HepG2 (cell line): ENCODE results near the gene CEP76. TPM values are rescaled to one million over a fixed set of nuclear protein-coding genes. Genes with fewer than 3 reads are reported as not detected.

ENCODE experiments used
- ATAC-seq: fragments of 200-7000 bp; cut with Tn5 transposase; 3 replicates; pipeline ENCODE4 v1.9.1; 2020; ENCODE audit warnings: mild to moderate bottlenecking, moderate library complexity
- BruUV-seq: library from RNA; stranded (reverse); fragments of 400-500 nt; replicated peaks from 2 replicates; lab custom pipeline; 2021; lab: Mats Ljungman, UMichigan
- CTCF ChIA-PET: fragments of 300-600 bp; formaldehyde crosslinking; extraction: SDS; loops from one replicate; lab custom pipeline; 2021; ENCODE audit warnings: low total read pairs, inconsistent platforms, low intra/inter-chr PET ratio; lab: Yijun Ruan, JAX
- POLR2A ChIA-PET: fragments of 350-600 bp; sonication (Branson Sonifier 250); formaldehyde crosslinking; loops from one replicate; lab custom pipeline; 2020; ENCODE audit warnings: antibody characterized with exemption, inconsistent platforms; lab: Yijun Ruan, JAX
- DNase-seq: peaks from one replicate; pipeline ENCODE4 v3.0.0-alpha.2; 2015; ENCODE audit warnings: low spot score
- FAIRE-seq: peaks from 3 replicates; lab custom pipeline; 2011; peaks lifted over from hg19 to GRCh38; lab: Jason Lieb, UNC
- H2AFZ ChIP-seq: one replicate; pipeline ENCODE4 v1.6.1; 2011; ENCODE audit warnings: low read length, inconsistent platforms
- H3K27ac ChIP-seq: fragments of 300-600 bp; 3 replicates; pipeline ENCODE4 v1.8.0; 2011; ENCODE audit warnings: mixed run types, mild to moderate bottlenecking, mixed read lengths, low read length, inconsistent platforms; ENCODE audit not compliant: insufficient read depth; ENCODE audit errors: extremely low read length
- H3K27me3 ChIP-seq, 2 experiments: fragments of 200-600 bp in 1 of 2; 2 replicates in 1 of 2; 3 replicates in 1 of 2; pipeline versions ENCODE4 v1.6.0 to v1.8.0; 2011; ENCODE audit warnings: low read length in 2 of 2, mild to moderate bottlenecking in 2 of 2, moderate library complexity in 2 of 2, inconsistent platforms in 1 of 2; ENCODE audit not compliant: insufficient read depth in 2 of 2, control insufficient read depth in 1 of 2
- H3K36me3 ChIP-seq, 2 experiments: fragments of 200-600 bp in 1 of 2; replicated peaks in 1 of 2; 2 replicates in 1 of 2; 3 replicates in 1 of 2; pipeline versions ENCODE4 v1.5.1 to v1.8.0; 2011; ENCODE audit warnings: low read length in 2 of 2, inconsistent platforms in 1 of 2; ENCODE audit not compliant: insufficient read depth in 2 of 2, control insufficient read depth in 1 of 2
- H3K4me1 ChIP-seq: 2 replicates; pipeline ENCODE4 v1.5.1; 2012; ENCODE audit warnings: low read length, inconsistent platforms; ENCODE audit not compliant: insufficient read depth
- H3K4me2 ChIP-seq: 2 replicates; pipeline ENCODE4 v1.6.0; 2011; ENCODE audit warnings: low read depth, low read length, inconsistent platforms
- H3K4me3 ChIP-seq, 3 experiments: fragments of 200-600 bp in 1 of 3; sonication (generic), shearing (Covaris generic) in 1 of 3; replicated peaks in 1 of 3; 2 replicates each; pipeline ENCODE4 v1.5.1; 2011 to 2016; ENCODE audit warnings: low read length in 3 of 3, inconsistent platforms in 2 of 3, low read depth in 2 of 3, mild to moderate bottlenecking in 2 of 3, control low read depth in 1 of 3, mixed read lengths in 1 of 3; ENCODE audit not compliant: insufficient read depth in 1 of 3
- H3K79me2 ChIP-seq: one replicate; pipeline ENCODE4 v1.6.1; 2011; ENCODE audit warnings: low read length, inconsistent platforms; ENCODE audit not compliant: insufficient read depth
- H3K9ac ChIP-seq: 2 replicates; pipeline ENCODE4 v1.6.0; 2011; ENCODE audit warnings: mild to moderate bottlenecking, low read depth, low read length, inconsistent platforms; ENCODE audit not compliant: insufficient read depth
- H3K9me3 ChIP-seq: 2 replicates; pipeline ENCODE4 v1.5.1; 2012; ENCODE audit warnings: mild to moderate bottlenecking, low read length
- H4K20me1 ChIP-seq: 2 replicates; pipeline ENCODE4 v1.6.0; 2011; ENCODE audit warnings: inconsistent platforms, mild to moderate bottlenecking, low read length, moderate library complexity; ENCODE audit not compliant: insufficient read depth
- KDM4B ChIP-seq: sonication (generic); formaldehyde crosslinking; IDR thresholded peaks from 2 replicates; pipeline ENCODE4 v1.4.0; 2020; ENCODE audit warnings: missing genetic modification reagents
- PTBP1 ChIP-seq: fragments of 200-400 bp; formaldehyde crosslinking; IDR thresholded peaks from 2 replicates; pipeline ENCODE4 v1.6.1; 2018; ENCODE audit warnings: low read length, low read depth; ENCODE audit not compliant: poor library complexity, severe bottlenecking
- RBAK ChIP-seq: sonication (generic); formaldehyde crosslinking; IDR thresholded peaks from 2 replicates; pipeline ENCODE4 v1.5.1; 2020; ENCODE audit warnings: mild to moderate bottlenecking, missing genetic modification reagents
- RXRB ChIP-seq: IDR thresholded peaks from 2 replicates; pipeline ENCODE4 v1.6.1; 2016; ENCODE audit warnings: borderline replicate concordance, missing genetic modification reagents, missing compliant biosample characterization
- SMC3 ChIP-seq: IDR thresholded peaks from 2 replicates; pipeline ENCODE4 v1.6.1; 2011; ENCODE audit warnings: low read length, improper control_type of control experiment
- SNRNP70 ChIP-seq: fragments of 200-400 bp; formaldehyde crosslinking; IDR thresholded peaks from 2 replicates; pipeline ENCODE4 v1.6.1; 2017; ENCODE audit warnings: mild to moderate bottlenecking, low read depth, low read length, moderate library complexity
- ZNF24 ChIP-seq: fragments of 450-650 bp; IDR thresholded peaks from 2 replicates; pipeline ENCODE4 v1.6.1; 2017; ENCODE audit warnings: antibody characterized with exemption, mild to moderate bottlenecking
- ZNF75D ChIP-seq: sonication (generic); formaldehyde crosslinking; IDR thresholded peaks from 2 replicates; pipeline ENCODE4 v1.8.1; 2023; ENCODE audit warnings: missing genetic modification reagents, mild to moderate bottlenecking, borderline replicate concordance
- WGBS: methylation state at CpG from one replicate; pipeline ENCODE4 v1.1.6; 2017; ENCODE audit warnings: low lambda C conversion rate; 5-methylcytosine and 5-hydroxymethylcytosine counted together
- in situ Hi-C: cut with HindIII; loops from 2 replicates; pipeline ENCODE4 v1.10.0; 2017; ENCODE audit warnings: low pct_unique_long_range_greater_than_20kb; ENCODE audit not compliant: extremely low pct_ligation_motif_present
- intact Hi-C: fragments of 100-400 bp; cut with micrococcal nuclease; formaldehyde crosslinking; loops from one replicate; pipeline ENCODE4 v1.10.0; 2022; ENCODE audit not compliant: unreplicated experiment
- polyA plus RNA-seq, 8 experiments: library from polyadenylated mRNA; depleted of rRNA in 3 of 8; stranded (reverse) in 7 of 8; unstranded in 1 of 8; fragments of >200 nt; fragmentation: Illumina TruSeq in 4 of 8; extraction: Trizol in 4 of 8; gene quantifications; 2 replicates each; pipeline versions ENCODE4 v1.2.1 to v1.2.3, GENCODE V29; 2011 to 2016; ENCODE audit warnings: low read depth in 4 of 8, missing spikeins in 1 of 8, mixed read lengths in 1 of 8; ENCODE audit not compliant: insufficient read depth in 1 of 8
- total RNA-seq, 5 experiments: library from RNA; depleted of rRNA; stranded (reverse); fragments of >200 nt; fragmentation: Illumina TruSeq; extraction: Trizol; gene quantifications; 2 replicates each; pipeline ENCODE4 v1.2.3, GENCODE V29; 2016; ENCODE audit warnings: low read depth in 1 of 5
- TF ChIP-seq, protein P1 (sequence below): sonication (generic); formaldehyde crosslinking; IDR thresholded peaks from 2 replicates; pipeline ENCODE4 v1.8.0; 2023; ENCODE audit warnings: mild to moderate bottlenecking, missing genetic modification reagents
- TF ChIP-seq, protein P2 (sequence below): sonication (generic); formaldehyde crosslinking; IDR thresholded peaks from 2 replicates; pipeline ENCODE4 v1.5.0; 2020; ENCODE audit warnings: mild to moderate bottlenecking, missing genetic modification reagents, moderate library complexity
- TF ChIP-seq, protein P3 (sequence below): sonication (generic); formaldehyde crosslinking; IDR thresholded peaks from 2 replicates; pipeline ENCODE4 v1.4.0; 2020; ENCODE audit warnings: low read depth, missing genetic modification reagents
- TF ChIP-seq, protein P4 (sequence below): sonication (generic); formaldehyde crosslinking; IDR thresholded peaks from 2 replicates; pipeline ENCODE4 v1.8.1; 2023; ENCODE audit warnings: mild to moderate bottlenecking, inconsistent platforms, moderate library complexity, missing genetic modification reagents, borderline replicate concordance
- TF ChIP-seq, protein P5 (sequence below): sonication (generic); formaldehyde crosslinking; IDR thresholded peaks from 2 replicates; pipeline ENCODE4 v1.4.0; 2020; ENCODE audit warnings: missing genetic modification reagents; ENCODE audit errors: not compliant biosample characterization

Gene CEP76
- total and polyA plus RNA-seq, 2 of the 13 experiments (the other 11 are each of a cell fraction or from before 2014, with no cell fraction given): 13.9 to 15.1 TPM

DNA sequence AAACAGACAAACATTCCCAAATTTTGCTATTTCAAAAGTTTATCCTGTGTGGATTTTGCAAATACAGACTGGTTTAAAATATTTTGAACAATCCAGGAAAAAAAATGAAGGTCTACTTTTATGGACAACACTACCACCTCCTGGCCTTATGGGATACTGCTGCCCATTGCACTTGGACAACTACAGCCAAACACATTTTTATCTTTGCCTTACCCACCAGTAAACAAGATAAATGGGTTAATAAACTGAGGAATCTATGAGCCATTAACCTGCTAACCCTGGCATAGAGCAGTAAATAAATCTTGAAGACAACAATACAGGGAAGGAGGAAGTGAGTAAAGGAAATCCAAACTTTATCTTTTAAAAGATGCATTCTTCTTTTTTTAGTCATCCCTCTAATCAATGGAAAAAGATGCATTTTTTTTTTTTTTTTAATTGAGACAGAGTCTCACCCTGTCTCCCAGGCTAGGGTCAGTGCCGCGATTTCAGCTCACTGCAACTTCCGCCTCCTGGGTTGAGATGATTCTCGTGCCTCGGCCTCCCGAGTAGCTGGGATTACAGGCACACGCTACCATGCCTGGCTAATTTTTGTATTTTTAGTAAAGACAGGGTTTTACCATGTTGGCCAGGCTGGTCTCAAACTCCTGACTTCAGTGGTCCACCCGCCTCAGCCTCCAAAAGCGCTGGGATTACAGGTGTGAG, 42.5 kb downstream of the CEP76 start:
- in situ Hi-C loops (loop anchor here (5.0 kb wide), 2 partner anchors 118 to 268 kb away; no protein-coding TSS in a partner anchor), intact Hi-C loops (loop anchor here (1.0 to 5.0 kb wide), 5 partner anchors 120 to 378 kb away; no protein-coding TSS in a partner anchor)
- Histone ChIP-seq H2AFZ (no peak overlapping the region), H4K20me1 (no peaks in the 10 kb centered on the region), H3K4me2 (no peak overlapping the region), H3K9me3 (no peaks in the 10 kb centered on the region), H3K79me2 (peaks cover 8% of the 10 kb centered on the region), H3K27ac (no peak overlapping the region), H3K4me3 (no peak overlapping the region), H3K27me3 (no peaks in the 10 kb centered on the region), H3K9ac (no peak overlapping the region), H3K4me1 (peaks cover 11% of the 10 kb centered on the region), H3K36me3 (no peaks in the 10 kb centered on the region)
- WGBS: 87% methylated on average over 9 of the region's 9 CpGs
- BruUV-seq: no TSS peak
- FAIRE-seq (peak; percentile 91), ATAC-seq (no peak), DNase-seq (peak; percentile 47)
- CTCF ChIA-PET: interaction anchor here (1.3 to 6.0 kb wide), 5 partner anchors 120 to 332 kb away, joined by 3 to 55 read pairs (median 10); no protein-coding TSS in a partner anchor
- POLR2A ChIA-PET: interaction anchor here (1.6 kb wide), 1 partner anchor 283 kb away, joined by 3 read pairs; the partner anchor contains the start of gene AFG3L2
- TF ChIP-seq, protein P1, sequence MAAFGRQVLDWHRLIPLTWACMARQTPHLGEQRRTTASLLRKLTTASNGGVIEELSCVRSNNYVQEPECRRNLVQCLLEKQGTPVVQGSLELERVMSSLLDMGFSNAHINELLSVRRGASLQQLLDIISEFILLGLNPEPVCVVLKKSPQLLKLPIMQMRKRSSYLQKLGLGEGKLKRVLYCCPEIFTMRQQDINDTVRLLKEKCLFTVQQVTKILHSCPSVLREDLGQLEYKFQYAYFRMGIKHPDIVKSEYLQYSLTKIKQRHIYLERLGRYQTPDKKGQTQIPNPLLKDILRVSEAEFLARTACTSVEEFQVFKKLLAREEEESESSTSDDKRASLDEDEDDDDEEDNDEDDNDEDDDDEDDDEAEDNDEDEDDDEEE: no peak
- TF ChIP-seq, protein P2, sequence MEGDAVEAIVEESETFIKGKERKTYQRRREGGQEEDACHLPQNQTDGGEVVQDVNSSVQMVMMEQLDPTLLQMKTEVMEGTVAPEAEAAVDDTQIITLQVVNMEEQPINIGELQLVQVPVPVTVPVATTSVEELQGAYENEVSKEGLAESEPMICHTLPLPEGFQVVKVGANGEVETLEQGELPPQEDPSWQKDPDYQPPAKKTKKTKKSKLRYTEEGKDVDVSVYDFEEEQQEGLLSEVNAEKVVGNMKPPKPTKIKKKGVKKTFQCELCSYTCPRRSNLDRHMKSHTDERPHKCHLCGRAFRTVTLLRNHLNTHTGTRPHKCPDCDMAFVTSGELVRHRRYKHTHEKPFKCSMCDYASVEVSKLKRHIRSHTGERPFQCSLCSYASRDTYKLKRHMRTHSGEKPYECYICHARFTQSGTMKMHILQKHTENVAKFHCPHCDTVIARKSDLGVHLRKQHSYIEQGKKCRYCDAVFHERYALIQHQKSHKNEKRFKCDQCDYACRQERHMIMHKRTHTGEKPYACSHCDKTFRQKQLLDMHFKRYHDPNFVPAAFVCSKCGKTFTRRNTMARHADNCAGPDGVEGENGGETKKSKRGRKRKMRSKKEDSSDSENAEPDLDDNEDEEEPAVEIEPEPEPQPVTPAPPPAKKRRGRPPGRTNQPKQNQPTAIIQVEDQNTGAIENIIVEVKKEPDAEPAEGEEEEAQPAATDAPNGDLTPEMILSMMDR (CRISPR knock-in tag): peak; percentile 77
- TF ChIP-seq SMC3 (peak; percentile 92), RBAK (no peak), RXRB (no peak), PTBP1 (no peak), SNRNP70 (no peak), KDM4B (CRISPR knock-in tag) (no peak), ZNF75D (no peak), ZNF24 (no peak)
- TF ChIP-seq, protein P3, sequence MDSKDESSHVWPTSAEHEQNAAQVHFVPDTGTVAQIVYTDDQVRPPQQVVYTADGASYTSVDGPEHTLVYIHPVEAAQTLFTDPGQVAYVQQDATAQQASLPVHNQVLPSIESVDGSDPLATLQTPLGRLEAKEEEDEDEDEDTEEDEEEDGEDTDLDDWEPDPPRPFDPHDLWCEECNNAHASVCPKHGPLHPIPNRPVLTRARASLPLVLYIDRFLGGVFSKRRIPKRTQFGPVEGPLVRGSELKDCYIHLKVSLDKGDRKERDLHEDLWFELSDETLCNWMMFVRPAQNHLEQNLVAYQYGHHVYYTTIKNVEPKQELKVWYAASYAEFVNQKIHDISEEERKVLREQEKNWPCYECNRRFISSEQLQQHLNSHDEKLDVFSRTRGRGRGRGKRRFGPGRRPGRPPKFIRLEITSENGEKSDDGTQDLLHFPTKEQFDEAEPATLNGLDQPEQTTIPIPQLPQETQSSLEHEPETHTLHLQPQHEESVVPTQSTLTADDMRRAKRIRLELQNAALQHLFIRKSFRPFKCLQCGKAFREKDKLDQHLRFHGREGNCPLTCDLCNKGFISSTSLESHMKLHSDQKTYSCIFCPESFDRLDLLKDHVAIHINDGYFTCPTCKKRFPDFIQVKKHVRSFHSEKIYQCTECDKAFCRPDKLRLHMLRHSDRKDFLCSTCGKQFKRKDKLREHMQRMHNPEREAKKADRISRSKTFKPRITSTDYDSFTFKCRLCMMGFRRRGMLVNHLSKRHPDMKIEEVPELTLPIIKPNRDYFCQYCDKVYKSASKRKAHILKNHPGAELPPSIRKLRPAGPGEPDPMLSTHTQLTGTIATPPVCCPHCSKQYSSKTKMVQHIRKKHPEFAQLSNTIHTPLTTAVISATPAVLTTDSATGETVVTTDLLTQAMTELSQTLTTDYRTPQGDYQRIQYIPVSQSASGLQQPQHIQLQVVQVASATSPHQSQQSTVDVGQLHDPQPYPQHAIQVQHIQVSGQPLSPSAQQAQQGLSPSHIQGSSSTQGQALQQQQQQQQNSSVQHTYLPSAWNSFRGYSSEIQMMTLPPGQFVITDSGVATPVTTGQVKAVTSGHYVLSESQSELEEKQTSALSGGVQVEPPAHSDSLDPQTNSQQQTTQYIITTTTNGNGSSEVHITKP: no peak
- TF ChIP-seq, protein P4, sequence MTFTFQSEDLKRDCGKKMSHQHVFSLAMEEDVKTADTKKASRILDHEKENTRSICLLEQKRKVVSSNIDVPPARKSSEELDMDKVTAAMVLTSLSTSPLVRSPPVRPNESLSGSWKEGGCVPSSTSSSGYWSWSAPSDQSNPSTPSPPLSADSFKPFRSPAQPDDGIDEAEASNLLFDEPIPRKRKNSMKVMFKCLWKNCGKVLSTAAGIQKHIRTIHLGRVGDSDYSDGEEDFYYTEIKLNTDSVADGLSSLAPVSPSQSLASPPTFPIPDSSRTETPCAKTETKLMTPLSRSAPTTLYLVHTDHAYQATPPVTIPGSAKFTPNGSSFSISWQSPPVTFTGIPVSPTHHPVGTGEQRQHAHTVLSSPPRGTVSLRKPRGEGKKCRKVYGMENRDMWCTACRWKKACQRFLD (CRISPR knock-in tag): no peak
- TF ChIP-seq, protein P5, sequence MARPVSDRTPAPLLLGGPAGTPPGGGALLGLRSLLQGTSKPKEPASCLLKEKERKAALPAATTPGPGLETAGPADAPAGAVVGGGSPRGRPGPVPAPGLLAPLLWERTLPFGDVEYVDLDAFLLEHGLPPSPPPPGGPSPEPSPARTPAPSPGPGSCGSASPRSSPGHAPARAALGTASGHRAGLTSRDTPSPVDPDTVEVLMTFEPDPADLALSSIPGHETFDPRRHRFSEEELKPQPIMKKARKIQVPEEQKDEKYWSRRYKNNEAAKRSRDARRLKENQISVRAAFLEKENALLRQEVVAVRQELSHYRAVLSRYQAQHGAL (CRISPR knock-in tag): no peak
